HepG2 (cell line): ENCODE measurements around the gene LRR1. TPM values are rescaled to one million over a fixed set of nuclear protein-coding genes. Genes with fewer than 3 reads are reported as not detected.
A peak's percentile ranks its signal among the peaks of the same experiment; 100 is the strongest.

Experiments used
- ETS1 ChIP-seq: sonication (generic); formaldehyde crosslinking; IDR thresholded peaks from 2 replicates; pipeline ENCODE4 v1.4.0; 2020; ENCODE audit warnings: missing genetic modification reagents
- ETV5 ChIP-seq: IDR thresholded peaks from 2 replicates; pipeline ENCODE4 v1.6.1; 2018; ENCODE audit warnings: missing biosample characterization, missing genetic modification reagents, inconsistent platforms, borderline replicate concordance
- GABPA ChIP-seq, 2 experiments: IDR thresholded peaks; 2 replicates each; pipeline ENCODE4 v1.6.1; 2011 to 2016; ENCODE audit warnings: low read depth in 2 of 2, low read length in 1 of 2, missing biosample characterization in 1 of 2, missing genetic modification characterization in 1 of 2
- GATA4 ChIP-seq: sonication (generic); IDR thresholded peaks from 2 replicates; pipeline ENCODE4 v1.6.1; 2016; ENCODE audit warnings: antibody characterized with exemption, low read depth, borderline replicate concordance
- HNF4G ChIP-seq, 2 experiments: sonication (generic) in 1 of 2; formaldehyde crosslinking in 1 of 2; IDR thresholded peaks; 2 replicates each; pipeline versions ENCODE4 v1.4.0 to v1.6.1; 2011 to 2020; ENCODE audit warnings: borderline replicate concordance in 2 of 2, low read depth in 2 of 2, mild to moderate bottlenecking in 2 of 2, low read length in 1 of 2, missing genetic modification reagents in 1 of 2, moderate library complexity in 1 of 2
- HOXA3 ChIP-seq: sonication (generic); formaldehyde crosslinking; IDR thresholded peaks from 2 replicates; pipeline ENCODE4 v1.5.0; 2020; ENCODE audit warnings: missing genetic modification reagents
- KLF15 ChIP-seq: sonication (generic); formaldehyde crosslinking; IDR thresholded peaks from 2 replicates; pipeline ENCODE4 v1.8.1; 2023; ENCODE audit warnings: borderline replicate concordance, mild to moderate bottlenecking, inconsistent platforms, missing genetic modification reagents, mixed read lengths
- NR2F1 ChIP-seq, 2 experiments: fragments of 450-650 bp in 1 of 2; formaldehyde crosslinking in 1 of 2; IDR thresholded peaks; 2 replicates each; pipeline versions ENCODE4 v1.5.0 to v1.6.1; 2016 to 2020; ENCODE audit warnings: mild to moderate bottlenecking in 1 of 2, missing compliant biosample characterization in 1 of 2, missing genetic modification reagents in 1 of 2, moderate library complexity in 1 of 2
- PBX2 ChIP-seq: IDR thresholded peaks from 2 replicates; pipeline ENCODE4 v1.6.1; 2016; ENCODE audit warnings: control low read depth
- RAD21 ChIP-seq: fragments of 450-650 bp; formaldehyde crosslinking; IDR thresholded peaks from 2 replicates; pipeline ENCODE4 v1.5.0; 2020; ENCODE audit warnings: mild to moderate bottlenecking
- RELA ChIP-seq: sonication (generic); formaldehyde crosslinking; IDR thresholded peaks from 2 replicates; pipeline ENCODE4 v1.4.0; 2020; ENCODE audit warnings: missing genetic modification reagents
- SNAPC2 ChIP-seq: sonication (generic); formaldehyde crosslinking; IDR thresholded peaks from 2 replicates; pipeline ENCODE4 v1.8.1; 2022; ENCODE audit warnings: mild to moderate bottlenecking, missing genetic modification reagents
- SOX5 ChIP-seq: IDR thresholded peaks from 2 replicates; pipeline ENCODE4 v1.6.1; 2016; ENCODE audit warnings: borderline replicate concordance
- SRY ChIP-seq: sonication (generic); formaldehyde crosslinking; IDR thresholded peaks from 2 replicates; pipeline ENCODE4 v1.8.0; 2022; ENCODE audit warnings: mild to moderate bottlenecking, missing genetic modification reagents
- ZBTB14 ChIP-seq: sonication (generic); formaldehyde crosslinking; IDR thresholded peaks from 2 replicates; pipeline ENCODE4 v1.4.0; 2020; ENCODE audit warnings: missing genetic modification reagents
- ZFP36L1 ChIP-seq: sonication (generic); formaldehyde crosslinking; IDR thresholded peaks from 2 replicates; pipeline ENCODE4 v1.8.0; 2022; ENCODE audit warnings: mild to moderate bottlenecking, missing genetic modification reagents, moderate library complexity
- ZNF225 ChIP-seq: sonication (generic); formaldehyde crosslinking; IDR thresholded peaks from 2 replicates; pipeline ENCODE4 v1.4.0; 2020; ENCODE audit warnings: mild to moderate bottlenecking, missing genetic modification reagents
- ZNF274 ChIP-seq: sonication (generic); formaldehyde crosslinking; IDR thresholded peaks from 2 replicates; pipeline ENCODE4 v1.5.1; 2020; ENCODE audit warnings: mild to moderate bottlenecking, missing genetic modification reagents
- ZNF552 ChIP-seq: sonication (generic); formaldehyde crosslinking; IDR thresholded peaks from 2 replicates; pipeline ENCODE4 v1.9.0; 2022; ENCODE audit warnings: missing genetic modification reagents, mild to moderate bottlenecking, borderline replicate concordance
- ZNF839 ChIP-seq: sonication (generic); formaldehyde crosslinking; IDR thresholded peaks from 2 replicates; pipeline ENCODE4 v1.4.0; 2020; ENCODE audit warnings: missing genetic modification reagents, mild to moderate bottlenecking, borderline replicate concordance
- ZNF850 ChIP-seq: sonication (generic); formaldehyde crosslinking; conservative IDR thresholded peaks from 2 replicates; pipeline ENCODE4 v1.9.0; 2021; ENCODE audit warnings: mild to moderate bottlenecking, missing genetic modification reagents
- ZNF878 ChIP-seq: sonication (generic); formaldehyde crosslinking; IDR thresholded peaks from 2 replicates; pipeline ENCODE4 v1.8.1; 2023; ENCODE audit warnings: mild to moderate bottlenecking, missing genetic modification reagents, moderate library complexity
- ZSCAN12 ChIP-seq: sonication (generic); formaldehyde crosslinking; IDR thresholded peaks from 2 replicates; pipeline ENCODE4 v1.9.0; 2021; ENCODE audit warnings: mild to moderate bottlenecking, missing genetic modification reagents
- ZSCAN31 ChIP-seq: sonication (generic); formaldehyde crosslinking; IDR thresholded peaks from 2 replicates; pipeline ENCODE4 v1.5.0; 2020; ENCODE audit warnings: low read depth, mild to moderate bottlenecking, missing genetic modification reagents
- ZSCAN5A ChIP-seq: sonication (generic); formaldehyde crosslinking; IDR thresholded peaks from 2 replicates; pipeline ENCODE4 v1.8.0; 2022; ENCODE audit warnings: mild to moderate bottlenecking, missing genetic modification reagents, borderline replicate concordance
- polyA plus RNA-seq, 8 experiments: library from polyadenylated mRNA; depleted of rRNA in 3 of 8; stranded (reverse) in 7 of 8; unstranded in 1 of 8; fragments of >200 nt; fragmentation: Illumina TruSeq in 4 of 8; extraction: Trizol in 4 of 8; gene quantifications; 2 replicates each; pipeline versions ENCODE4 v1.2.1 to v1.2.3, GENCODE V29; 2011 to 2016; ENCODE audit warnings: low read depth in 4 of 8, missing spikeins in 1 of 8, mixed read lengths in 1 of 8; ENCODE audit not compliant: insufficient read depth in 1 of 8
- total RNA-seq, 5 experiments: library from RNA; depleted of rRNA; stranded (reverse); fragments of >200 nt; fragmentation: Illumina TruSeq; extraction: Trizol; gene quantifications; 2 replicates each; pipeline ENCODE4 v1.2.3, GENCODE V29; 2016; ENCODE audit warnings: low read depth in 1 of 5

Gene LRR1
- total and polyA plus RNA-seq, 2 of the 13 experiments (the other 11 are each of a cell fraction or from before 2014, with no cell fraction given), result 7.0 to 36.2 TPM

- TF ChIP-seq SOX5 (CRISPR knock-in tag) (no peak), ZNF878 (no peak), RAD21 (CRISPR knock-in tag) (no peak; the same call in 1 of the 2 replicates), ETV5 (CRISPR knock-in tag) (no peak), ZSCAN5A (no peak), GATA4 (no peak), ZNF839 (no peak), GABPA (IDR thresholded peaks at IDR 0.05; ENCODE audit: low read depth, low read length) (no peak), GABPA (CRISPR knock-in tag; IDR thresholded peaks at IDR 0.05; ENCODE audit: low read depth) (no peak), ZFP36L1 (no peak), SNAPC2 (CRISPR knock-in tag) (peak; percentile 78; the same call in 1 of the 2 replicates), ZNF850 (peak; percentile 13; the same call in 1 of the 2 replicates), ZNF552 (CRISPR knock-in tag) (peak; percentile 55), ZNF225 (CRISPR knock-in tag) (no peak), HNF4G (IDR thresholded peaks at IDR 0.05; ENCODE audit: borderline replicate concordance, low read depth, low read length) (no peak), HNF4G (CRISPR knock-in tag; IDR thresholded peaks at IDR 0.05; ENCODE audit: borderline replicate concordance, low read depth) (no peak; the same call in 1 of the 2 replicates), RELA (CRISPR knock-in tag) (no peak), ZBTB14 (CRISPR knock-in tag) (no peak), PBX2 (CRISPR knock-in tag) (no peak), ZSCAN31 (CRISPR knock-in tag) (no peak; the same call in 1 of the 2 replicates), NR2F1 (CRISPR knock-in tag; IDR thresholded peaks at IDR 0.05) (no peak), ZSCAN12 (CRISPR knock-in tag) (0 out of 2 replicates have a peak, but pooled peaks have one; percentile 40), ETS1 (CRISPR knock-in tag) (no peak), KLF15 (CRISPR knock-in tag) (no peak; the same call in 1 of the 2 replicates), ZNF274 (CRISPR knock-in tag) (no peak; the same call in 1 of the 2 replicates), HOXA3 (CRISPR knock-in tag) (peak; percentile 0; the same call in 1 of the 2 replicates), SRY (CRISPR knock-in tag) (peak; percentile 54)
These were observed 36.0 kb downstream of the LRR1 start, which contains the start of gene DNAAF2 (continued) for GRCh38 chr14:49634547-49635334.
